B cell (primary cell): Measurements from ENCODE around the gene RABGAP1. TPM values are rescaled to one million over a fixed set of nuclear protein-coding genes. Genes with fewer than 3 reads are reported as not detected.

Experiments used
- ATAC-seq: fragments of 200-7000 bp; cut with Tn5 transposase; one replicate; pipeline ENCODE4 v1.10.0; 2021; ENCODE audit warnings: low read depth, mild to moderate bottlenecking, moderate number of reproducible peaks, moderate library complexity
- CTCF ChIA-PET: fragments of 350-600 bp; sonication (Branson Sonifier 250); formaldehyde crosslinking; loops from one replicate; lab custom pipeline; 2021; ENCODE audit warnings: antibody characterized with exemption, inconsistent platforms; lab: Charles Lee
- POLR2A ChIA-PET: fragments of 350-600 bp; sonication (Branson Sonifier 250); formaldehyde crosslinking; loops from one replicate; lab custom pipeline; 2021; ENCODE audit warnings: antibody characterized with exemption; lab: Charles Lee
- DNase-seq: peaks from one replicate; pipeline ENCODE4 v3.0.0; 2013
- H2AFZ ChIP-seq: 2 replicates; pipeline ENCODE4 v1.6.1; 2012; ENCODE audit warnings: mild to moderate bottlenecking, low read depth, low read length; ENCODE audit not compliant: insufficient read depth, poor library complexity, severe bottlenecking
- H3K27ac ChIP-seq, 2 donors: 1 replicate in 1 of 2; 2 replicates in 1 of 2; pipeline ENCODE4 v1.5.1; 2012 to 2013; ENCODE audit warnings: low read length in 2 of 2, mild to moderate bottlenecking in 2 of 2, moderate library complexity in 1 of 2
- H3K27me3 ChIP-seq, 4 experiments: fragments of 200-600 bp in 1 of 4; sonication (generic) in 1 of 4; replicated peaks in 1 of 4; 1 replicate in 2 of 4; 2 replicates in 2 of 4; pipeline versions ENCODE4 v1.6.1 to v1.7.0; 2013 to 2016; ENCODE audit warnings: low read length in 3 of 4, mild to moderate bottlenecking in 2 of 4, mixed read lengths in 1 of 4, moderate library complexity in 1 of 4; ENCODE audit not compliant: insufficient read depth in 4 of 4, control insufficient read depth in 3 of 4; ENCODE audit errors: control extremely low read depth in 1 of 4
- H3K36me3 ChIP-seq, 2 experiments: replicated peaks in 1 of 2; 1 replicate in 1 of 2; 2 replicates in 1 of 2; pipeline versions ENCODE4 v1.6.1 to v1.7.1; 2013; ENCODE audit warnings: low read length in 1 of 2; ENCODE audit not compliant: insufficient read depth in 2 of 2, control insufficient read depth in 1 of 2; ENCODE audit errors: control extremely low read depth in 1 of 2, extremely low read depth in 1 of 2
- H3K4me1 ChIP-seq, 2 donors: fragments of 200-600 bp in 1 of 2; sonication (generic) in 1 of 2; 1 replicate in 1 of 2; 2 replicates in 1 of 2; pipeline versions ENCODE4 v1.5.1 to v1.6.1; 2013 to 2017; ENCODE audit warnings: low read length in 2 of 2; ENCODE audit not compliant: control insufficient read depth in 2 of 2, insufficient read depth in 2 of 2
- H3K4me2 ChIP-seq: replicated peaks from 2 replicates; pipeline ENCODE3; 2012; ENCODE audit warnings: mild to moderate bottlenecking, low read depth, low read length; ENCODE audit not compliant: poor library complexity, severe bottlenecking
- H3K4me3 ChIP-seq, 5 experiments: fragments of 200-600 bp in 1 of 5; sonication (generic) in 1 of 5; 1 replicate in 3 of 5; 2 replicates in 2 of 5; pipeline versions ENCODE4 v1.5.1 to v1.7.0; 2011 to 2016; ENCODE audit warnings: low read length in 4 of 5, mild to moderate bottlenecking in 4 of 5, low read depth in 2 of 5, control low read depth in 1 of 5, moderate library complexity in 1 of 5; ENCODE audit not compliant: insufficient read depth in 1 of 5; ENCODE audit errors: control extremely low read depth in 1 of 5, extremely low read depth in 1 of 5
- H3K79me2 ChIP-seq: fragments of 200-600 bp; sonication (generic); one replicate; pipeline ENCODE4 v1.6.0; 2016; ENCODE audit warnings: low read length; ENCODE audit not compliant: control insufficient read depth, insufficient read depth
- H3K9ac ChIP-seq: fragments of 200-600 bp; sonication (generic); 2 replicates; pipeline ENCODE4 v1.6.1; 2017; ENCODE audit warnings: mild to moderate bottlenecking, low read length, moderate library complexity
- H3K9me3 ChIP-seq, 3 donors: one replicate each; pipeline versions ENCODE4 v1.6.1 to v1.7.1; 2013; ENCODE audit warnings: low read length in 2 of 3; ENCODE audit not compliant: control insufficient read depth in 2 of 3, insufficient read depth in 1 of 3; ENCODE audit errors: control extremely low read depth in 1 of 3
- H4K20me1 ChIP-seq: 2 replicates; pipeline ENCODE4 v1.6.0; 2012; ENCODE audit warnings: mild to moderate bottlenecking, low read length; ENCODE audit not compliant: insufficient read depth, control insufficient read depth, poor library complexity, severe bottlenecking
- H3K27ac Mint-ChIP-seq: one replicate; pipeline ENCODE4 v1.8.0; 2021; ENCODE audit warnings: mixed read lengths
- H3K27me3 Mint-ChIP-seq: one replicate; pipeline ENCODE4 v1.8.0; 2021; ENCODE audit warnings: mixed read lengths
- H3K4me1 Mint-ChIP-seq: one replicate; pipeline ENCODE4 v1.8.0; 2021; ENCODE audit warnings: mixed read lengths
- H3K4me3 Mint-ChIP-seq: one replicate; pipeline ENCODE4 v1.8.0; 2021; ENCODE audit warnings: mixed read lengths
- H3K9me3 Mint-ChIP-seq: one replicate; pipeline ENCODE4 v1.8.0; 2022; ENCODE audit warnings: mixed read lengths; ENCODE audit not compliant: insufficient read depth
- EZH2 ChIP-seq: IDR thresholded peaks from 2 replicates; pipeline ENCODE4 v1.6.1; 2012; ENCODE audit warnings: borderline replicate concordance, low read depth, mild to moderate bottlenecking, moderate library complexity, low read length; ENCODE audit not compliant: insufficient read depth, poor library complexity, severe bottlenecking
- WGBS: methylation state at CpG from one replicate; pipeline ENCODE4 v1.1.5; 2013; ENCODE audit warnings: missing lambda C conversion rate; ENCODE audit not compliant: insufficient coverage; 5-methylcytosine and 5-hydroxymethylcytosine counted together
- intact Hi-C: fragments of 100-400 bp; cut with micrococcal nuclease; formaldehyde crosslinking; loops from one replicate; pipeline ENCODE4 v1.10.0; 2022
- polyA plus RNA-seq: library from polyadenylated mRNA; depleted of rRNA; stranded (reverse); fragments of >200 nt; gene quantifications from 2 replicates; pipeline ENCODE4 v1.2.3, GENCODE V29; 2012
- total RNA-seq, 2 donors: library from RNA; stranded (reverse); fragments of 120-200 nt in 1 of 2; gene quantifications; 1 replicate in 1 of 2; 2 replicates in 1 of 2; pipeline versions ENCODE4 v1.2.3 to v1.2.4, GENCODE V29; 2013 to 2022
- TF ChIP-seq, protein P1 (sequence below): fragments of 200-600 bp; IDR thresholded peaks from one replicate; pipeline ENCODE4 v1.8.0; 2022; ENCODE audit warnings: antibody characterized with exemption, mild to moderate bottlenecking

The RABGAP1 gene
- total and polyA plus RNA-seq, 2 donors (not counting 1 experiment from before 2014, with no cell fraction given): 13.9 to 81.0 TPM

DNA sequence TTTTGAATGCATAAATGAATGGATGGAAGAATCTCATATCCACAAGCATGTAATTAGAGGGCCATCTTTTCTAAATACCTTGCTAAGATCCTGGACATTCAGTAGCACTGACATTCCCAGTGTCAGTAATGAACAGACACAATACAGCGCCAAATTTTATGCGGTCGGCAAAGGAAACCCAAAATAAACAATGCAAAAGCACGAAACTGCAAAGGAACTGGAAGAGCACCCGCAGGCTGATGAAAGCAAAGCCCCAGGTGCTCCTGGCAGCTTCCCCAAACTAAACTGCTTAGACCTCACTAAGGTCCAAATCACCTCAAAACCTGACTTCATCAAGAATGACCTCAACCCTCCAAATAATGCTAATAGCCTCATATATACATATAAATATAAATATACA, 194.6 kb downstream of the RABGAP1 start:
- H3K4me1 Mint-ChIP-seq: peaks cover 15% of the 10 kb centered on the region
- no peak overlapping the region for H3K27ac ChIP-seq
- intact Hi-C loops: loop anchor here (5.0 kb wide), 1 partner anchor 217 kb away; no protein-coding TSS in a partner anchor
- DNase-seq (no peak), ATAC-seq (no peak)
- H3K9me3 Mint-ChIP-seq: no peaks in the 10 kb centered on the region
- H3K9me3 ChIP-seq: no peaks in the 10 kb centered on the region
- POLR2A ChIA-PET: no interaction called here
- no peaks in the 10 kb centered on the region for H3K4me1 ChIP-seq
- WGBS: 96% methylated on average over 5 of the region's 5 CpGs
- no peaks in the 10 kb centered on the region for H3K27me3 Mint-ChIP-seq
- H3K36me3 ChIP-seq: peaks cover 1 to 80% of the 10 kb centered on the region in 2 experiments
- no peak overlapping the region for H2AFZ ChIP-seq
- no peak overlapping the region for H3K4me3 ChIP-seq
- no peak overlapping the region for H3K9ac ChIP-seq
- CTCF ChIA-PET: no interaction called here
- H3K27me3 ChIP-seq: no peaks in the 10 kb centered on the region
- peaks cover 3% of the 10 kb centered on the region for H3K79me2 ChIP-seq
- H4K20me1 ChIP-seq: no peaks in the 10 kb centered on the region
- H3K4me2 ChIP-seq: no peak overlapping the region
- no peak overlapping the region for H3K4me3 Mint-ChIP-seq
- TF ChIP-seq, protein P1, sequence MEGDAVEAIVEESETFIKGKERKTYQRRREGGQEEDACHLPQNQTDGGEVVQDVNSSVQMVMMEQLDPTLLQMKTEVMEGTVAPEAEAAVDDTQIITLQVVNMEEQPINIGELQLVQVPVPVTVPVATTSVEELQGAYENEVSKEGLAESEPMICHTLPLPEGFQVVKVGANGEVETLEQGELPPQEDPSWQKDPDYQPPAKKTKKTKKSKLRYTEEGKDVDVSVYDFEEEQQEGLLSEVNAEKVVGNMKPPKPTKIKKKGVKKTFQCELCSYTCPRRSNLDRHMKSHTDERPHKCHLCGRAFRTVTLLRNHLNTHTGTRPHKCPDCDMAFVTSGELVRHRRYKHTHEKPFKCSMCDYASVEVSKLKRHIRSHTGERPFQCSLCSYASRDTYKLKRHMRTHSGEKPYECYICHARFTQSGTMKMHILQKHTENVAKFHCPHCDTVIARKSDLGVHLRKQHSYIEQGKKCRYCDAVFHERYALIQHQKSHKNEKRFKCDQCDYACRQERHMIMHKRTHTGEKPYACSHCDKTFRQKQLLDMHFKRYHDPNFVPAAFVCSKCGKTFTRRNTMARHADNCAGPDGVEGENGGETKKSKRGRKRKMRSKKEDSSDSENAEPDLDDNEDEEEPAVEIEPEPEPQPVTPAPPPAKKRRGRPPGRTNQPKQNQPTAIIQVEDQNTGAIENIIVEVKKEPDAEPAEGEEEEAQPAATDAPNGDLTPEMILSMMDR: no peak
- TF ChIP-seq EZH2: no peak
- no peak overlapping the region for H3K27ac Mint-ChIP-seq

DNA sequence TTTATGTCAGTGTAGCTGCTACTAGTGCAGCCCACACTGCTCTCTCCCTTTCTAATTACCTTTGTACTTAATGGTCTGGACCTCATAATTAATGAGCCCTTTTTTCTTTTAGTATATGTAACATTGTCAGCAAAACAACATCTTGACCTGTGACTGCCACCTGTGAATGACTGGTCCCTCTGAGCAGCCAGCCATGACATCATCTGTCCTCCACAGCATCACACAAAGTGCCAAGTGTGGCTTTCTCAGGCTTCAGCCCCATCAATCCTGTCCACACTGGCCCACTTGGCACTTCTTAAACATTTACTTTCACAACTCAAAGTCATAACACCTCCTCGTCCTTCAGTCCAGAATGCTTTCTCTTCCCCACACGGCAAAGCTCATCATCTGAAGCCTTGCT, 197.3 kb downstream of the RABGAP1 start:
- H3K9me3 ChIP-seq: no peaks in the 10 kb centered on the region
- H3K79me2 ChIP-seq: peaks cover 8% of the 10 kb centered on the region
- Mint-ChIP-seq H3K4me1 (peaks cover 23% of the 10 kb centered on the region), H3K9me3 (no peaks in the 10 kb centered on the region), H3K27ac (peak overlapping the region; percentile 8), H3K4me3 (no peak overlapping the region), H3K27me3 (no peaks in the 10 kb centered on the region)
- intact Hi-C loops: loop anchor here (5.0 kb wide), 1 partner anchor 214 kb away; no protein-coding TSS in a partner anchor
- H4K20me1 ChIP-seq: peaks cover 6% of the 10 kb centered on the region
- no peaks in the 10 kb centered on the region for H3K4me1 ChIP-seq
- H3K27ac ChIP-seq: no peak overlapping the region
- no peaks in the 10 kb centered on the region for H3K27me3 ChIP-seq
- WGBS: no CpG with 5 or more reads among the region's 2 CpGs
- CTCF ChIA-PET: interaction anchor here (1.0 to 1.2 kb wide), 2 partner anchors 20 to 212 kb away, joined by 3 to 5 read pairs; no protein-coding TSS in a partner anchor
- no peak overlapping the region for H3K4me2 ChIP-seq
- H3K36me3 ChIP-seq: peaks cover 0 to 63% of the 10 kb centered on the region in 2 experiments
- ATAC-seq (no peak), DNase-seq (no peak)
- no peak overlapping the region for H2AFZ ChIP-seq
- TF ChIP-seq, protein P1: no peak
- no peak for TF ChIP-seq EZH2
- no peak overlapping the region for H3K4me3 ChIP-seq
- no peak overlapping the region for H3K9ac ChIP-seq
- POLR2A ChIA-PET: interaction anchor here (0.5 kb wide), 1 partner anchor 96 kb away, joined by 4 read pairs; no protein-coding TSS in a partner anchor
